HG03442 (cell line): Measurements from ENCODE around the gene MRPL55.
A peak's percentile ranks its signal among the peaks of the same experiment; 100 is the strongest.

ENCODE experiments used
- ATAC-seq: cut with Tn5 transposase; IDR thresholded peaks from one replicate; pipeline ENCODE4 v1.9.1; 2021; ENCODE audit warnings: mild to moderate bottlenecking, moderate library complexity; ENCODE audit not compliant: unreplicated experiment

Gene MRPL55

GRCh38 chr1:228060458-228061190, 48.5 kb downstream of the MRPL55 start:
- no peak for ATAC-seq

GRCh38 chr1:228059634-228060457, 49.3 kb downstream of the MRPL55 start:
- ATAC-seq: peak; percentile 41

GRCh38 chr1:228058949-228059633, 50.0 kb downstream of the MRPL55 start:
- ATAC-seq: peak; percentile 20

- no peak for ATAC-seq
Observed at GRCh38 chr1:228058172-228058948, 50.7 kb downstream of the MRPL55 start.
